K562 (cell line): ENCODE results near the gene PPFIBP2. TPM values are rescaled to one million over a fixed set of nuclear protein-coding genes. Genes with fewer than 3 reads are reported as not detected.
A peak's percentile ranks its signal among the peaks of the same experiment; 100 is the strongest.

Source experiments
- ATAC-seq: fragments of 200-7000 bp; cut with Tn5 transposase; 3 replicates; pipeline ENCODE4 v1.9.1; 2020; ENCODE audit warnings: moderate library complexity
- BruUV-seq: library from RNA; stranded (reverse); fragments of 400-500 nt; replicated peaks from 2 replicates; lab custom pipeline; 2021; lab: Mats Ljungman, UMichigan
- CTCF ChIA-PET: fragments of 300-600 bp; formaldehyde crosslinking; extraction: SDS; loops from one replicate; lab custom pipeline; 2021; ENCODE audit warnings: low intra/inter-chr PET ratio; lab: Yijun Ruan, JAX
- POLR2A ChIA-PET: fragments of 300-600, 350-650 bp; sonication (Branson Sonifier 250); formaldehyde crosslinking; extraction: SDS; loops from one replicate; lab custom pipeline; 2021; ENCODE audit warnings: antibody characterized with exemption, inconsistent platforms; lab: Yijun Ruan, JAX
- DNase-seq, 4 experiments: peaks; one replicate each; pipeline versions ENCODE4 v3.0.0 to v3.0.0-alpha.2; 2011 to 2018; ENCODE audit warnings: low spot score in 3 of 4, mixed read lengths in 3 of 4; ENCODE audit errors: extremely low read depth in 1 of 4
- FAIRE-seq: peaks from 2 replicates; lab custom pipeline; 2011; peaks lifted over from hg19 to GRCh38; lab: Jason Lieb, UNC
- H2AFZ ChIP-seq: 2 replicates; pipeline ENCODE4 v1.6.0; 2011; ENCODE audit warnings: low read depth, low read length, control low read depth, inconsistent platforms
- H3K27ac ChIP-seq: fragments of 200-600 bp; 3 replicates; pipeline ENCODE4 v1.8.0; 2011; ENCODE audit warnings: low read depth, mild to moderate bottlenecking, control low read depth, inconsistent platforms, low read length, moderate library complexity, mixed read lengths; ENCODE audit errors: extremely low read depth
- H3K27me3 ChIP-seq, 2 experiments: fragments of 300-600 bp in 1 of 2; 2 replicates in 1 of 2; 3 replicates in 1 of 2; pipeline versions ENCODE4 v1.6.0 to v1.8.0; 2011; ENCODE audit warnings: inconsistent platforms in 2 of 2, low read length in 2 of 2, mild to moderate bottlenecking in 1 of 2, mixed read lengths in 1 of 2, moderate library complexity in 1 of 2; ENCODE audit not compliant: control insufficient read depth in 2 of 2, insufficient read depth in 2 of 2
- H3K36me3 ChIP-seq: fragments of 300-600 bp; 3 replicates; pipeline ENCODE4 v1.8.0; 2011; ENCODE audit warnings: mild to moderate bottlenecking, low read length, inconsistent platforms; ENCODE audit not compliant: control insufficient read depth, insufficient read depth
- H3K4me1 ChIP-seq, 2 experiments: fragments of 200-600 bp in 1 of 2; replicated peaks in 1 of 2; 2 replicates in 1 of 2; 3 replicates in 1 of 2; pipeline versions ENCODE4 v1.5.1 to v1.8.0; 2011; ENCODE audit warnings: inconsistent platforms in 2 of 2, low read length in 2 of 2, mild to moderate bottlenecking in 1 of 2, mixed read lengths in 1 of 2, moderate library complexity in 1 of 2; ENCODE audit not compliant: control insufficient read depth in 2 of 2, insufficient read depth in 2 of 2
- H3K4me2 ChIP-seq: 2 replicates; pipeline ENCODE4 v1.6.1; 2011; ENCODE audit warnings: low read length, control low read depth, inconsistent platforms, mixed read lengths; ENCODE audit not compliant: insufficient read depth
- H3K4me3 ChIP-seq: fragments of 200-600 bp; sonication (generic), shearing (Covaris generic); 2 replicates; pipeline ENCODE4 v1.5.1; 2016; ENCODE audit warnings: control low read depth, inconsistent platforms
- H3K79me2 ChIP-seq: fragments of 200-600 bp; 3 replicates; pipeline ENCODE4 v1.8.0; 2011; ENCODE audit warnings: low read length, inconsistent platforms; ENCODE audit not compliant: control insufficient read depth, insufficient read depth
- H3K9ac ChIP-seq, 2 experiments: 2 replicates each; pipeline versions ENCODE4 v1.6.0 to v1.6.1; 2011; ENCODE audit warnings: low read depth in 2 of 2, low read length in 2 of 2, control low read depth in 1 of 2, inconsistent platforms in 1 of 2, mild to moderate bottlenecking in 1 of 2, mixed read lengths in 1 of 2; ENCODE audit not compliant: insufficient read depth in 1 of 2
- H3K9me1 ChIP-seq: one replicate; pipeline ENCODE4 v1.6.0; 2011; ENCODE audit warnings: inconsistent platforms, mild to moderate bottlenecking, low read length, moderate library complexity; ENCODE audit not compliant: control insufficient read depth, insufficient read depth
- H3K9me3 ChIP-seq: replicated peaks from 2 replicates; pipeline ENCODE4 v1.5.1; 2011; ENCODE audit warnings: low read depth, low read length, inconsistent platforms; ENCODE audit not compliant: control insufficient read depth, insufficient read depth
- H4K20me1 ChIP-seq: replicated peaks from 2 replicates; pipeline ENCODE4 v1.6.1; 2011; ENCODE audit warnings: low read length, inconsistent platforms, mixed read lengths; ENCODE audit not compliant: control insufficient read depth, insufficient read depth
- GABPB1 ChIP-seq: sonication (generic); formaldehyde crosslinking; IDR thresholded peaks from 2 replicates; pipeline ENCODE4 v1.8.0; 2022; ENCODE audit warnings: mild to moderate bottlenecking, missing genetic modification reagents
- OTX1 ChIP-seq: fragments of 450-650 bp; formaldehyde crosslinking; IDR thresholded peaks from 2 replicates; pipeline ENCODE4 v1.4.0; 2022; ENCODE audit warnings: mild to moderate bottlenecking
- WGBS: fragments of 100-300 bp; shearing (Covaris generic); methylation state at CpG from one replicate; pipeline ENCODE4 v1.1.6; 2016; ENCODE audit warnings: low coverage, mixed read lengths; ENCODE audit not compliant: insufficient coverage; ENCODE audit errors: missing lambda C conversion rate; 5-methylcytosine and 5-hydroxymethylcytosine counted together
- in situ Hi-C: fragments of 300-500 bp; cut with MboI; formaldehyde crosslinking; loops from 4 replicates; pipeline ENCODE4 v1.15.0; 2018; ENCODE audit warnings: inconsistent platforms, mixed read lengths
- intact Hi-C: fragments of 100-400 bp; cut with micrococcal nuclease; formaldehyde crosslinking; loops from 2 replicates; pipeline ENCODE4 v1.14.2; 2022
- polyA plus RNA-seq, 8 experiments: library from polyadenylated mRNA; depleted of rRNA in 4 of 8; stranded (reverse) in 5 of 8; unstranded in 3 of 8; fragments of >200 nt; fragmentation: Nextera tagmentation in 2 of 8; fragmentation: Illumina TruSeq in 1 of 8; extraction: Ambion mirVana in 2 of 8; extraction: Trizol in 1 of 8; gene quantifications; 2 replicates each; pipeline versions ENCODE4 v1.2.1 to v1.2.3, GENCODE V29; 2011 to 2014; ENCODE audit warnings: inconsistent platforms in 1 of 8, missing spikeins in 1 of 8
- total RNA-seq, 7 experiments: library from RNA; depleted of rRNA in 6 of 7; stranded (reverse); fragments of >200 nt in 6 of 7; fragmentation: Illumina TruSeq in 2 of 7; extraction: Trizol in 2 of 7; gene quantifications; 2 replicates each; pipeline versions ENCODE4 v1.2.1 to v1.2.3, GENCODE V29; 2011 to 2021; ENCODE audit warnings: low replicate concordance in 1 of 7
- TF ChIP-seq, protein P1 (sequence below), 2 experiments: IDR thresholded peaks in 1 of 2; conservative IDR thresholded peaks in 1 of 2; 2 replicates each; pipeline ENCODE4 v1.6.1; 2016; ENCODE audit warnings: low read depth in 2 of 2, mild to moderate bottlenecking in 1 of 2, missing compliant biosample characterization in 1 of 2, missing genetic modification characterization in 1 of 2, moderate library complexity in 1 of 2

PPFIBP2 gene
- total and polyA plus RNA-seq, 9 of the 15 experiments (the other 6 are each of a cell fraction or from before 2014, with no cell fraction given): 0.18 to 3.4 (median 1.2) TPM

DNA sequence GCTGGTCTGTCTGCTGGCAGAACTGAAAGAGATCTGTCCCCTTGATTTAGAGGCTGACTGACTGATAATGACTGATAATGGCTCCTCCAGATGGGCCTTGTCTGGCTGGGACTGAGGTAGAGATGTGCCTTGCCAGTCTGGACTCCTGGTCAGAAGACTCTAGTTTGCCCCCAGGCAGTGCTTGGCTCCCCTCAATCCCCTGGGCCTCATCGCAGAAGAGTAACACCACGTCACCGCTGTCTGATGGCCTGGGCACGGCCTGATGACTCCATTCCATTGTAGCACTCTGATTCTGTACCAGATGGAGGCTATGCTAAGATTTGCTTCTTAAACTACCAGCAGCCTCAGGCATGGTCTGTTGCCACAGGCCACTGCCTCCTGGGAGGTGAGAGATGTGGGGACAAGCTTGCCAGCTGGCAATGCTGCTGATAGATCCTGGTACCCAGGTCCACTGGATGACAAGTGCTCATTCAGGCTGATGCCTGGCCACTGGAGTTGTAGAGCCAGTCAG lies 140.5 kb downstream of the PPFIBP2 start:
- 0% methylated on average over 4 of the region's 4 CpGs for whole genome bisulfite sequencing
- no peak for ATAC-seq
- intact Hi-C loops: no loop called here

More for the DNA sequence above, 140.5 kb downstream of the PPFIBP2 start:
- no peaks in the 10 kb centered on the region for H3K79me2 ChIP-seq
- CTCF ChIA-PET: no interaction called here
- no peak for DNase-seq
- no peak overlapping the region for H3K4me3 ChIP-seq
- no TSS peak for BruUV-seq
- H3K36me3 ChIP-seq: no peaks in the 10 kb centered on the region
- peaks cover 0 to 24% of the 10 kb centered on the region in 2 experiments; a peak in 2 of 5 replicates for H3K27me3 ChIP-seq
- POLR2A ChIA-PET: no interaction called here
- H2AFZ ChIP-seq: no peak overlapping the region
- no peak for TF ChIP-seq GABPB1
- no peak for TF ChIP-seq OTX1 (CRISPR knock-in tag)
- TF ChIP-seq, protein P1, sequence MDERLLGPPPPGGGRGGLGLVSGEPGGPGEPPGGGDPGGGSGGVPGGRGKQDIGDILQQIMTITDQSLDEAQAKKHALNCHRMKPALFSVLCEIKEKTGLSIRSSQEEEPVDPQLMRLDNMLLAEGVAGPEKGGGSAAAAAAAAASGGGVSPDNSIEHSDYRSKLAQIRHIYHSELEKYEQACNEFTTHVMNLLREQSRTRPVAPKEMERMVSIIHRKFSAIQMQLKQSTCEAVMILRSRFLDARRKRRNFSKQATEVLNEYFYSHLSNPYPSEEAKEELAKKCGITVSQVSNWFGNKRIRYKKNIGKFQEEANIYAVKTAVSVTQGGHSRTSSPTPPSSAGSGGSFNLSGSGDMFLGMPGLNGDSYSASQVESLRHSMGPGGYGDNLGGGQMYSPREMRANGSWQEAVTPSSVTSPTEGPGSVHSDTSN (CRISPR knock-in tag; IDR thresholded peaks at IDR 0.05; ENCODE audit: low read depth): no peak
- TF ChIP-seq, protein P1 (tag; conservative IDR thresholded peaks at IDR 0.05; ENCODE audit: low read depth): 0 out of 2 replicates have a peak, but pooled peaks have one; percentile 30
- TF ChIP-seq, all 486 proteins: peak for 1
- Histone ChIP-seq H3K9me3 (no peaks in the 10 kb centered on the region), H3K4me2 (no peak overlapping the region), H3K9ac (no peak overlapping the region; a peak in 1 of 4 replicates), H3K27ac (no peak overlapping the region), H3K9me1 (no peaks in the 10 kb centered on the region), H4K20me1 (no peaks in the 10 kb centered on the region; the same call in 1 of the 2 replicates), H3K4me1 (peaks cover 9 to 10% of the 10 kb centered on the region in 2 experiments; a peak in 3 of 5 replicates)
- FAIRE-seq: no peak
- in situ Hi-C loops: loop anchor here (5.0 to 25.0 kb wide), 2 partner anchors 82 to 567 kb away; partner anchors contain the start of gene RBMXL2
